Muscle layer of duodenum (tissue), 2 donors: ENCODE measurements around the gene RAB3C.

Experiments used
- H3K27ac ChIP-seq: one replicate; pipeline ENCODE4 v1.7.0; 2013; ENCODE audit warnings: mild to moderate bottlenecking, low read length
- H3K27me3 ChIP-seq: one replicate; pipeline ENCODE4 v1.7.0; 2013; ENCODE audit warnings: low read depth, mild to moderate bottlenecking, control low read depth, low read length
- H3K36me3 ChIP-seq, 2 donors: one replicate each; pipeline ENCODE4 v1.7.0; 2013; ENCODE audit warnings: low read length in 2 of 2, control low read depth in 1 of 2, mild to moderate bottlenecking in 1 of 2; ENCODE audit not compliant: insufficient read depth in 2 of 2, control insufficient read depth in 1 of 2
- H3K4me1 ChIP-seq, 2 donors: one replicate each; pipeline ENCODE4 v1.7.0; 2013; ENCODE audit warnings: low read length in 2 of 2, mild to moderate bottlenecking in 2 of 2, control low read depth in 1 of 2, moderate library complexity in 1 of 2; ENCODE audit not compliant: insufficient read depth in 2 of 2, control insufficient read depth in 1 of 2
- H3K4me3 ChIP-seq, 2 donors: one replicate each; pipeline ENCODE4 v1.7.0; 2013; ENCODE audit warnings: low read length in 2 of 2, low read depth in 1 of 2, mild to moderate bottlenecking in 1 of 2
- H3K9me3 ChIP-seq, 2 donors: one replicate each; pipeline ENCODE4 v1.7.0; 2013; ENCODE audit warnings: low read length in 2 of 2, control low read depth in 1 of 2, mild to moderate bottlenecking in 1 of 2; ENCODE audit not compliant: control insufficient read depth in 1 of 2
- donor health status: healthy.

Gene RAB3C

DNA sequence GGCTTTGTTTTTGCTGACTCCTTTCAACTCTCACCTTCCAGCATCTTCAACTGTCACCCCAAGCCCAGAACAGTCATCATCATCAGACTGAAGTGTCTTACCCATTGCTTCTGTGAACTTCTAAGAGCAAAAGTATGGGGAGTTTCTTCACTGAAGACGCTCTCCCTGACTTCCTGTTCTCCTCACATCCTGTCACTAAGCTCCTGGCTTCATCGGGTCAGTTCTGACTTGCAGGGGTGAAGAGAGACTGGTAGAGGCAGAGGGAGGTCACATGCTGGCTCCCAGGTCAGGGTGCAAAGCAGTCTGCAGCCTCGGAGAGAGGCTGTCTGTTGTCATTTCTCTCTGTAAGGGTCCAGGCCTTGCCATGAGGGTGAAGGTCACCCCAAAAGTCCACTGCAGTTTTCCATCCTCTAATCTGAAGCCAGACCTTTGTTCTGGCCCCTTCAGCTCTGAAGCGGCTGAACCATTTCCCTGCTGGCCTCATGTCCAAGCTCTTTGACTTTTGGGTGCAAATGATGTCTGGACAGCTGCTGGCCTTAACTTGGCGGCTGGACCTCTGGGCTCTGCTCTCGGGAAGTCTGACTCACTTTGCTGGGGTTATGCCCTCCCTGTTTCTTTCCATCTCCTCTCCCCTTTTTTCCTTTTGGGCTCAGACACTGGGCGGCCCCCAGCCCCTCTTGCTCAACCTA is 305.0 kb downstream of the RAB3C start:
- Histone ChIP-seq H3K27ac (no peak overlapping the region), H3K36me3 (no peaks in the 10 kb centered on the region), H3K4me3 (no peak overlapping the region), H3K9me3 (no peaks in the 10 kb centered on the region), H3K4me1 (no peaks in the 10 kb centered on the region), H3K27me3 (no peaks in the 10 kb centered on the region)

DNA sequence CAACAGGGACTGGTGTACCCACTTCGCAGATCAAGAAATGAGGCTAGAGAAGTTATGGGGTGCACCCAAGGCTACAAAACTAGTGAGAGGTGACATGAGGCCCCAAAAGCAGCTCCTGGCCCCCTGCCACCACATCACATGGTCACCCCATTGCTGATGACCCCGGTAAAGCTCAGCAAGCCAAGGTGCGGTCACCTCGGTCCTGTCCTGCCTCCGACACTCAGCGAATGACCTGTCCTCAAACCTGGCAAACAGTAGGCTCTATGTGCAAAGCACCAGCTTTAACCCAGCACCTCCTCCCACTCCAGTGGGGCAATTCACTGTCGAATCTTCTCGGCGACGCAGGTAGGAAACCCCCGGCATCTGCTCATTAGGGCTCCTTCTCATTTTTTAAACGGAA is 307.4 kb downstream of the RAB3C start:
- Histone ChIP-seq H3K27me3 (no peaks in the 10 kb centered on the region), H3K36me3 (no peaks in the 10 kb centered on the region), H3K4me1 (no peaks in the 10 kb centered on the region), H3K4me3 (no peak overlapping the region), H3K27ac (no peak overlapping the region), H3K9me3 (no peaks in the 10 kb centered on the region)

DNA sequence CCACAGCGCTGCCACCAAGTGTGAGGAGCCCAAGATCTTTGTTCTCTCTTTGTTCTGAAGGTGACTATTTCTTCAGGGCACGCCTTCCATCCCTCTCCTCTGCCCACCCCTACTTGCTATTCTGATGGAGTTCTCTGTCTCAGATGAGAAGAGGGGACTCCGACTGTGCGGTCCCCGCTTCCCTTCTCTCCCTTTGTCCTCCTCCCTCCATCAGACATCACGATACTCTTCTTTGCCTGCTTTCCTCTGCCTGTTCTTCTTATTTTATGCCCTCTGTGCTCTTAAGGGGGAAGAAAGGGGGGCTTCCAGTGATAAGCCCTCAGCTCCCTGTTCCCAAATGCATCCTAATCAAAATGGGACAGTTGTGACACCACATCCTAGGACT is 307.8 kb downstream of the RAB3C start:
- peak overlapping the region; percentile 27 for H3K27ac ChIP-seq
- H3K9me3 ChIP-seq: no peaks in the 10 kb centered on the region
- no peak overlapping the region for H3K4me3 ChIP-seq
- H3K27me3 ChIP-seq: no peaks in the 10 kb centered on the region
- no peaks in the 10 kb centered on the region for H3K4me1 ChIP-seq
- no peaks in the 10 kb centered on the region for H3K36me3 ChIP-seq

DNA sequence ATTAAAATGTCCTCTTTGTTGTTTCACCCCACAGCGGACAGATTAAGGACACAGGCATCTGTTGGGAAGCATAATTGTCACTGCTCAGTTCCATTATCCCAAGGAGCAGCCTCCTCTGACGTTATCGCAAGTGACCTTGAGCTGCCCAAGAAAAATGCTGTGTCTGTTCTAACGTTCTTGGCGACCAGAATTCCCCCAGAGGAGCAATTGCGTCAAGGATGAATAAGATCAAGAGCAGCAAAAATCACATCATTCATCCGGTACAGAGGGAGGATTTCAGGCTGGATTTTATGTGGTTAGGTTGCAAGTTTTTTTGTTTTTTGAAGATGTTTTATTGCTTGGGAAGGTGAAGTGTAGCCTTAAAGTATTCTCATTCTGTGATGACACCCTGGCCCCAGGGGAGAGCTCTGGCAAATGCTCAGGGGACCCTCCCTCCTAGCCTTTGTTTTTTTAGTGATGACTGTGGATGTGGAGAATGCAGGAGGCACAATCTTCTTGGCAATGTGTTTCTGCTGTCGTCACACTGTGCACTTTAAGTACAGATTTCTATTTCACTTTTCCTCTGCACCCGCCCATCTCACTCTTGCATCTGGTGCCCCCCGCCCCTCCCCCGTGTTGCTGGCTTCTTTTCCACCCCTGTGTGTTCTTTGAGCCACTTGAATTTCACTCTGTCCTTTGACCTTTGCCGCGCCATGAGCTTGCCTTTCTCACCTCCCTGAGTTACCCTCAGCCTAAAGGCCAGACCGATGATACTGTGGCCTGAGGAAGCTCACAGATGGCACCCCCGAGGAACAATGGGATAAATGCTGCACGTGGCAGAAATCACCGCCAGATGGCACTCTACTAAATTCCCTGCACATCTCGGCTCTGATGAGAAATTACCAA is 308.5 kb downstream of the RAB3C start:
- Histone ChIP-seq H3K27ac (peak overlapping the region; percentile 27), H3K4me1 (no peaks in the 10 kb centered on the region), H3K36me3 (no peaks in the 10 kb centered on the region), H3K9me3 (no peaks in the 10 kb centered on the region), H3K27me3 (no peaks in the 10 kb centered on the region), H3K4me3 (no peak overlapping the region)

DNA sequence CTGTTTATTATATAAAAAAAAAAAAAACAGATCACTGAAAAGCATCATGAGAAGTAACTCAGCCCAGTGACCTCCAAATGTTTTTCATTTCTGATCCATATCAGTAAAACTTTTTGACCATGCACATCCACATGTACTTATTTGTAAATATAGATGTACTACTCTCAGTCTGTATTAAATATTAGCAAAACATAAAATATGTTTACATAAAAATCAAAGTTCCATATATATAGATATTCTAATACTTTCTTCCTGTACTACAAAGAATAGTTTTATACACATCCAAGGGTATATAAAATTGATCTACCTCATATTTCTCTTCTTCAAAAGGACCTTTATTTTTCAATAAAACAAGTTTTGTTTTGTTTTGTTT is 309.1 kb downstream of the RAB3C start:
- Histone ChIP-seq H3K27me3 (no peaks in the 10 kb centered on the region), H3K4me1 (no peaks in the 10 kb centered on the region), H3K36me3 (no peaks in the 10 kb centered on the region), H3K27ac (no peak overlapping the region), H3K4me3 (no peak overlapping the region), H3K9me3 (no peaks in the 10 kb centered on the region)

DNA sequence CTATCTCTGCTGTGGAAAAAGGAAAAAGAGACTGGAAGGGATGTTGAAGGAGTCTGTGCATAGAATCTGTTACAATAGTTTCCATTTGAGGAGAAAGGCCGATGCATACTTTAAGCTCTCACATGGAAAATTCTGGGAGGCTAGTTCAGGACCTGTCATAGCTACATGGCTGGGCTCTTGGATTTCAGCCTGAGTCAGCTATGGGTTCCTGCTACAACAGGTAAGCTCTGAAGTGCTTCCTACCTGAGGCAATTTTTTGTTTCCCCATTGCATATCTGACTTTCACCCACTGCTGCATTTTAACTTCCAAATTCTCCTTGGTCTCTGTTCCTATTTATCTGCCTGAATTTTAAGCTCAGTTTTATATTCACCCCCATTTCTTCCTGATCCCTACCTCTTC is 310.7 kb downstream of the RAB3C start:
- no peak overlapping the region for H3K4me3 ChIP-seq
- H3K9me3 ChIP-seq: no peaks in the 10 kb centered on the region
- H3K27me3 ChIP-seq: no peaks in the 10 kb centered on the region
- H3K27ac ChIP-seq: no peak overlapping the region
- no peaks in the 10 kb centered on the region for H3K4me1 ChIP-seq
- no peaks in the 10 kb centered on the region for H3K36me3 ChIP-seq

DNA sequence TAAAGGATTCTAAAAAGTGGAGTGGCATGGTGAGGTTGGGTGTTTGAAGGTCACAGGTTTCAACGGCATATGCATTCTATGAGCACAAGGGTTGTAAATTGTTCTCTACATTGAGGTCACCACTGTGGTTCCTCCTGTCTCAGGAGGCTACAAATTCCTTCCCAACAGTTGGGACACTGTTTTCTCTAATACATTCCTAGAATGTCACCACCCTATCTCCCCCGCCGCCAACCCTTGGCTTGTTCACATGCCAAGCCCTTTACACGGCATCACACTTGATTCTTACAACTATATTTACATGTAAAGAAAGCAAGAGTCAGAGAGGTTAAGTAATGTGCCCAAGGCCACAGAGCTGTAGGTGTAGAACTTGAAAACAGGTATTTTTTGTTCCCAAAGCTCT is 315.1 kb downstream of the RAB3C start:
- H3K9me3 ChIP-seq: no peaks in the 10 kb centered on the region
- no peaks in the 10 kb centered on the region for H3K4me1 ChIP-seq
- no peak overlapping the region for H3K27ac ChIP-seq
- no peaks in the 10 kb centered on the region for H3K36me3 ChIP-seq
- H3K27me3 ChIP-seq: no peaks in the 10 kb centered on the region
- H3K4me3 ChIP-seq: no peak overlapping the region

DNA sequence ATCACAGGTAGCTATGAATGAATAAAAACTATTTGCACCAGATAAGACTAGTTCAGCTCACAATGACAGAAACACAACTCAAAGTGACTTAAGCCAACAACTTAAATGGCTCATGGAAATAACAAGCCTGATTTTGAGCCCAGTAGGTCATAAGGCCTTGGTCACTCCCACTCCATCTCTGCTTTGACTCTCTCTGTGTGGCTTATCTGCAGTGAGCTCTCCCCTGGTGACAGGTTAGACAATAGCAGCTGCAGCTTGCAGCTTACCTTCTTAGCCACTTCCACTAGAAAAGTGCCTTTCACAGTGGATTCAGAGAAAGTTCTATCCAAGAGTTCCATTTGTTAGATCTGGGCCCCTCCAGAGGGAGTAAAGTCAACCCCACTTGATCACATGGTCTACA is 315.7 kb downstream of the RAB3C start:
- no peak overlapping the region for H3K4me3 ChIP-seq
- no peaks in the 10 kb centered on the region for H3K36me3 ChIP-seq
- H3K27ac ChIP-seq: no peak overlapping the region
- no peaks in the 10 kb centered on the region for H3K4me1 ChIP-seq
- no peaks in the 10 kb centered on the region for H3K27me3 ChIP-seq
- H3K9me3 ChIP-seq: no peaks in the 10 kb centered on the region

DNA sequence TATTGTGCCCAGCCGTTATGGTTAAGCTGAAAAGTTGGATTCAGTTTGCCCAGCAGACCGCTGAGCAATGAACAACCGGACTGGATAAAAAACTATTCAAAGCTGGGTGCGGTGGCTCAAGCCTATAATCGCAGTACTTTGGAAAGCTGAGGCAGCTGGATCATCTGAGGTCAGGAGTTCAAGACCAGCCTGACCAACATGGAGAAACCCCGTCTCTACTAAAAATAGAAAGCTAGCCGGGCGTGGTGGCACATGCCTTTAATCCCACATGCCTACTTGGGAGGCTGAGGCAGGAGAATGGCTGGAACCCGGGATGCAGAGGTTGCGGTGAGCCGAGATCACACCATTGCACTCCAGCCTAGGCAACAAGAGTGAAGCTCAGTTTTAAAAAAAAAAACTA is 318.4 kb downstream of the RAB3C start:
- Histone ChIP-seq H3K27ac (no peak overlapping the region), H3K4me1 (no peaks in the 10 kb centered on the region), H3K36me3 (no peaks in the 10 kb centered on the region), H3K9me3 (peaks cover 0 to 7% of the 10 kb centered on the region in 2 donors), H3K4me3 (no peak overlapping the region), H3K27me3 (no peaks in the 10 kb centered on the region)

DNA sequence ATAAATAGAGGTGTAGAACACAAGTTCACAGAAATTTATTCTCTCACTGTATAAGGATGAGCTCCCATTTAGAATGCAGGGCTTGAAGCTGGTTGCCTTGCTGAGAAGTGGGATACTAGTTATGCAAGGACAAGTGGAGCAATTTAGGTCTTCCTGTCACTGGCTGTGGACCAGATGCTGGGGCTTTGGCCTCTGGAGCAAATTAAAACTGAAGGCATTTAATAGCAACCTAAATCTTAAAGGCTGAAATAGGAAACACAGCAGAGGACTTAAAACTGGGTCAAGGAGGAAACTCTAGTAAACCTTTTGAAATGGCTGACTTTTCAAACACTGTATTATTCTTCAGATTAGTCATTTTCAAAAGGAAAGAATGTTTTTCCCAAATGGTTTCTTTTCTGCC is 319.4 kb downstream of the RAB3C start:
- Histone ChIP-seq H3K36me3 (no peaks in the 10 kb centered on the region), H3K9me3 (peaks cover 0 to 8% of the 10 kb centered on the region in 2 donors), H3K27ac (no peak overlapping the region)

DNA sequence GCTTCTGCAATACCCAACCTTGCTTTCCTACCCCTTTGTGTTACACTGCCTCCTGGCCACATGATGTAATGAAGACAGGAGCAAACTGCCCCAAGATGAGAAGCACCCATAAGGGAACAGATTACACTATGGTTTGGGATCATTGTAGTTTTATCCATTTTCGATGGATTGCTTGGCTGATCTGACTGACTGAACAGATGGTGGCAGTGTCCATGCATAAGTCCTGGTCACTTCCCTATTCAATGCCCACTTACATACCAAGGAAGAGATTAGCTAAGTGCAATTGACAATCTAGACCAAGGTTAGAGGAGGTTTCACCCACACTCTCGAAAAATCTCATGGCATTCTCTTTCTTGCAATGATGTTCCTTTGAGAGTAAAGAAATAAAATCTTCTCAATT is 319.9 kb downstream of the RAB3C start:
- no peak overlapping the region for H3K4me3 ChIP-seq
- H3K27me3 ChIP-seq: no peaks in the 10 kb centered on the region
- no peaks in the 10 kb centered on the region for H3K36me3 ChIP-seq
- no peak overlapping the region for H3K27ac ChIP-seq
- H3K9me3 ChIP-seq: peaks cover 0 to 8% of the 10 kb centered on the region in 2 donors
- no peaks in the 10 kb centered on the region for H3K4me1 ChIP-seq

More for the DNA sequence above, 319.4 kb downstream of the RAB3C start:
- Histone ChIP-seq H3K4me3 (no peak overlapping the region), H3K4me1 (no peaks in the 10 kb centered on the region), H3K27me3 (no peaks in the 10 kb centered on the region)
